Putamen (tissue), 1 donor: Measurements from ENCODE around the gene HELT.

Source experiments
- DNase-seq: peaks from one replicate; pipeline ENCODE4 v3.0.0-alpha.2; 2016; ENCODE audit warnings: low spot score

Gene HELT

DNA sequence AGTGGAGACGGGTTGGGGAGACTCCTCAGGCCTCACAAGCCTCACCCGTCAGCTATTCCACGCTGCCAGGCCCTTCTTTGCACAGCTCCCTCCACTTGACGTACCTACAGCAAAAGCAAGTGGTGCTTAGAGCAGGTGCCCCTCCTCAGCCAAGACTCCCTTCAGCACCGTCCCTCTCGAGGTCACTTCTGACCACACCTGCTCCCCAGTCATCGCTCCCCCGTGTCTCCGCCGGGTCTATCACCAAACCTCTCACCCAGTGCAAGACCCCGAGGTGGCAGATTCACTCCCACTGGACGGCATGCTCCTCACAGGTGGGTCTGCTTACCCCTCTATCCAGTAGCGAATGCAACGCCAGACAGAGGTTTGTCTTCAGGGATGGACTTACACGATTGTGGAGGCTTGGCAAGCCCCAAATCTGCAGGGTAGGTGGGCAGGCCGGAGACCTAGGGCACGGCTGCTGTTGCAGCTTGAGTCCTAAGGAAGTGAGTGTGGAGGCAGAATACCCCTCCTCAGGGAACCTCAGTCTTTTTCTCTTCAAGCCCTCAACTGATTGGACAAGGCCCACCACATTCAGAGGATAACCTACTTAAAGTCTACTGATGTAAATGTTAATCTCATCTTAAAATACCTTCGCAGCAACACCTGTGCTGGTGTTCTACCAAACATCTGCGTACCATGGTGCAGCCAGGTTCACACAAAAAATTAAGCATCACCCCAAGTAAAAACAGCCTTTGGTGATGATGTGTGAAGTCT lies 14.5 kb upstream of the HELT start:
- no peak for DNase-seq

DNA sequence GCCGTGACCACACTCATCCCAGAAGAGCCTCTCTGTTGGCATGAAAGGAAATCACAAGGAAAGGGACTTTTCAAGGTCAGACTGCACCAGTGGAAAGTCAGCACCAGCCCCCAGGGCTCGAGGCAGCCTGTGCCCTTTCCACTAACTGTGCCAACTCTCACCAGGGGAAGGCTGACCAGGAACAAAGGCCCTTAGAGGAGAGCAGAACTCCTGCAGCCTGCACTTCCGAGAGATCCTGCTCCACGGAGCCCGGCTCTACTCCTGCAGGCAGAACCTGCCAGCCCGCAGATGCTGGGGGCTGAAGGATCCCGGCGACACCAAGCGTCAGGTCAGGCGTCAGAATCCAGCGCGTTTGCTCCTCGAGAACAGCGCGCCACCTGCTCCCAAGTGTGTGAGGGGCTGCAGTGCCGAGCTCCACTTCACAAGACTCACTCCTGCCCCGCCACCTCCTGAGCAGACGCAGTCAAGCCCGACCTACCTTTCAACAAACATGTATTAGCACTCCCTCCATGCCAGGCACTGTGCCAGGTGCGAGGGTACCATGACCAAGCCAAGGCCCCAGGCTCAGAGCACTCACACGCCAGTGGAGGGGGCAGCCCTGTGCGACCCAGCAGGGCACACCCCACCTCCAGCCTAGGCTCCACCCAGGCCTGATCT lies 13.6 kb upstream of the HELT start:
- no peak for DNase-seq

DNA sequence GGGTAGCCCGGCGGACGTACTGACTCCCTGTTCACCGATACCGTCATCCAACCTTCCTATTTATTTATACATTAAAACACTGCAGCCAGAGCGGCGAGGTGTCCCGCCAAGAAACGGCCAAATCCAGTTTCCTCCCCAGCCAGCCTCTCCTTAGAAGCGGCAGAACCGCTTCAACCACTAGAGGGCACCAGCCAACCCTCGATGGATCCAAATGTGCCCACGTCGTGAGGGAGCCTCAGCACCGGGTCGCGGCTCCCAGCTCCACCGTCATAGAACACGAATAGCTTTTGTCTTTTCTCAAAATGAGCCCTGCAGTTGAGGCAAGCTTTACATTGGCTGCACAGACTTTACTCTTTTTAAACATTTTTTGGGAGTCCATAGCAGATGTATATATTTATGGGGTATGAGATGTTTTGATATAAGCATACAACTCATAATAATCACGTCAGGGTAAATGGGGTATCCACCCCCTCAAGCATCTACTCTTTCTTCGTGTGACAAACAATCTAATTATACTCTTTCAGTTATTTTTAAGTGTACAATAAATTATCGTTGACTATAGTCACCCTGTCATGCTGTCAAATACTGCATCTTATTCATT lies 13.0 kb upstream of the HELT start:
- DNase-seq, result peak; percentile 65

DNA sequence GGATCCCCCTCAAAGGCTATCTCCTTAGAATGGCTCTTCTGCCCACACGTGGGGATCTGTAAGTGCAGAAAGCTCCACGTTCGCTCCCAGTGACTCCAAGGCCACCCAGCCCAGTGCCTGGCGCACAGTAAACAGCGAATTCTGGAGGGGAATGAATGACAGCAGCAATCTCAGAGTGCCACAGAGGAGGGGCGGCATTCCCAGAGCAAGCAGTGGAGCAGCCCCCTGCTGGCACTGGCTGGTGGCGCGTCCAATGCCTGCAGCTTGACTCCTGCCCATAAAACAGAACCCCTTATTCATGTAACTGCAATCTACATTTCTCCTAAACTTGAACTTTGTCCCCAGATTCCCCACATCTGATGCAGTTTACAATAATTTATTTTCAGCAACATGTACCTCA lies 6.9 kb upstream of the HELT start:
- DNase-seq, result no peak

DNA sequence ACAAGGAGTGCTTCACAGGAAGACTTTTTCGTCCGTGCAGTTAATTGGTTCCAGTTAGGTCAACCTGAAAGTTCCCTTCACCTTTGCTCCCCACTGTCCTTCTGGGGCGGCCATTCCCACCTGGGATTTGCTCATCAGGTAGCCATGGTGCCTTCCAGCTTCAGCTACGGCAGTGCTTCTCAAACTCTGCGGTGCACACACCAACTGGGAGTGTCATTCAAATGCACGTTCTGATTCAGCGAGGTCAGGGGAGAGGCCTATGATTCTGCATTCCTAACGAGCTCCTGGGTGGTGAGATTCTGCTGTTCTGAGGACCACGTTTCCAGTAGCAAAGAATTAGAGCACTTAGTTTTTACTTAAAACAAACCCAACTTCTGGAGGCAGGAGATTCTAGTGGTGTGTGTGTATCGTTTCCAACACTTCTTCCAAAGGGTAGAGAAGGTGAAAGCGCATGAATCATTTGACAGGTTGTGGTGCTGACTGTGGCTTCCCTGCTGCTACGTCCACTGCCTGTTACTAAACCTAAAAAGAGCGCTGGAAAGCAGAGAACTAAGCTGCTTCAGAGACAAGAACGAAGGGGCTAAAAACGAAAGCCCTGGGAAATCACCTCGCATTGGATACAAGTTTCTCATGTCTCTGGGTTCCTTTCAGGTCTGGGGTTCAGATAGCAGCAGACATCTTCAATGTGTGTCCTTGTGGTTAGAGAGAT lies 4.7 kb upstream of the HELT start:
- no peak for DNase-seq

DNA sequence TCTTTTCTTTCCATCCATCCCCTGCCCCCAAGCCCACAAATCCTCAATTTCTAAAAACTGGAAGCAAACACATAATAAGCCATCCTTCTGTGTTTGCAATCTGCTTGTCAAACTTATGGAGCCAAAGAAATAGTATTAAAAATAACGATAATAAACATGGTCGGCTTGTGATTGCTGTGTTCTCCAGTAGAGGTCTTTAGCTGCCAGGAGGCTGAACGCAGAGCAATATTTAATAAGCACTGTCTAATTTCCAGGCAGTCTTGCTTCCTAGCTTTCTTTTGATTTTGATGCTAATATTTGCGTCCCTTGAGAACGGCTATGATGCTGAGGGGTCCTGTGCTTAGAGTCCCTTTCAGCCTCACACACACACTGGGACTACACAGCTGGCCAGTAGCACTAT lies 3.2 kb upstream of the HELT start:
- DNase-seq, result no peak

DNA sequence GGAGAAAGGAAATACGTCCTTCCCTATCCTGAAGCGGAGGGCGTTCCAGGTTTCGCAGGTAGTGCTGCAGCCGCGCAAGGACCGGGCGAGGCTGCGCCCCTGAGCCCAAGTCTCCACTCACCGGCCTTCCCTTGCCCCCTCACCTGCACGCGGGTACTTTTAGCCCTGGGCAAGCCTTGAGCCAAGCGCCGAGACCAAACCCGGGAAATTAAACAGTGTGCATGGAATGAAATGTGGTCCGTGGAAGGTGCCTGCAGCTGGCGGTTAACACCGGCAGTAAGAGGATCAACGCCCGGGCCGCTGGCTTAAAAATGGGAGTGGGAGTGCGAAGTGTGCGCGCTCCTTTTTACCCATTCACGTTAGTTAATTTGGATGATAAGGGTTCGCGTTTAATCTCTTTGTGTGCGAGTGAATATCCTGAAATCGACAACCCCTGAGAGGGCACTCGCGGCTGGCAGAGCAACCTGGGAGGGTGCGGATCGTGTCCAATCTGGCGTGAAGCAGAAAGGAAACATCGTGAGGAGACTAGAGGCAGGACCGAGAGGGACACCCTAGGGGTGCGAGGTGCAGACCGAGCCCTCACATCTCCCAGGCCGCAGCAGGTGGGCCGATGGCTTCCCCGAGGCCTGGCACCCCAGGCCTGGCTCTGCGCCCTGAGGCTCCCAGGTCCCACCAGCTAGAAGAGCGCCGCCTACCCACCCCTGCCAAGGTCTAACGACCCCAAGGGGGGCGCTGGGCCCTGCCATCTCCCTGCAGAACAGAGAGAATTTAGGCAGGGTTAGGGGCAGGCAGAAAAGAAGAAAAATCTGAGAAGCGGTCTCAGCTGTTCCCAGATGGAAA lies 2.0 kb upstream of the HELT start:
- DNase-seq, result no peak

DNA sequence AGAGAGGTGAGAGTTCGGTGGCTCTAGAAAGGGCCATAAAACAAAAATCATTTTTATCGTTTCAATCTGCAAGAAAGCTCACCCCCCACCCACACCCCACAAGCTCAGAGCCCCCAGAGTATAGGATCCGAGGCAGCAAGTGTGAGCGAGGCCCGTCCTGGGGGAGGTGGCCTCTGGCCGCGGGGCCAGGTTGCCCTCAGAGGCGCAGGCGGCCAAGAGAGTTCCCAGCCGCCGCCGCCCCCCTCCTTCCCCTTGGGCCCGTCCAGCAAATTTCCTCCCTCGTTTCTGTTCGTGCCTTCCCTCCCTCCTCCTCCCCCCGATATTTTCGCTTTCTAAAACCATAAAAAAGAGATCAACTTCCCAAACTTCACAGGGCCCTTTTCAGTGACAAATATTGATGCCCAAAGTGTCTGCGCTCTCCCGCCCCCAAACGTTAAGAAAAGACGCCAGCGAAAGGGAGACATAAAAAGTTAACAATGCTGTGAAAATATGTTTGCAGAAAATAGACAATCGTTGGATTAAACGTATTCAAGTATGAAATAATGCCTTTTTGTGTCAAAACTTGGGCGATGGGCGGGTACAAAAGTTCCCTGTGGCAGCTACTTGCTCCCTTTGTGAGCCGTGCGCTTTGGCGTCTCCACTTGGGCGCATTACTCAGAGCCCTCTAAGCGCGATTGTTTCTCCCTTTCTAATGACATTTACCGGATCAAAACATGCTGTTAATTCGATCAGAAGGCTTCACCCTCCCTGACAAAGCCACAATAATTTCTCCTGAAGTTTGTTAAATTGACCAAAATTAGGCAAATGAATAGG lies 1.1 kb upstream of the HELT start:
- no peak for DNase-seq

DNA sequence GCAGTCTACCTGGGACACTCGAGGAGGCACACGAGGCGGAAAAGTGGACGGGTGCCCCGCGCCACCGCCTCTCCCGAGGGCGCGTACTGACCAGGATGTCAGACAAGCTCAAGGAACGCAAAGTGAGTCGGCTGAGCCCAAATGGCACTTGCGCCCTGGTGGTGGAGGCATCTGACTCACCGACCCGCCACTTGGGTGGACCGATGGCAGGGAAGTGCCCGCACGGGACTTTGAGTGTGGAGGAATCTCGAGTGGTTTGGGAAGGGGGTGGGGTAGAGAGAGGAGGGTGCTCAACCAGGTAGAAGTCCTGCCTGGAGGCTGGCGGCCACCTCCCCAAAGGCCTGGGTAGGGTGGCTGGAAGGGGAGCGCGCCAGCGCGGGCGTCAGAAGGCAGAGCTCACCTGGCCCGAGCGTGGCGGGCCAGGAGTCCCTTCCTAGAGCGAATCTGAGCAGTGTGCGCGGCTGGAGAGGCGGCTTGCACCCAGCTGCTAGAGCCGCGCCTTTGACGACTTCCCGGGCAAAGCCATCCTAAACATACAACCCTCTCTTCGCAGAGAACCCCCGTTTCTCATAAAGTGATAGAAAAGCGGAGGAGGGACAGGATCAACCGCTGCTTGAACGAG lies 655 bp downstream of the HELT start:
- no peak for DNase-seq

DNA sequence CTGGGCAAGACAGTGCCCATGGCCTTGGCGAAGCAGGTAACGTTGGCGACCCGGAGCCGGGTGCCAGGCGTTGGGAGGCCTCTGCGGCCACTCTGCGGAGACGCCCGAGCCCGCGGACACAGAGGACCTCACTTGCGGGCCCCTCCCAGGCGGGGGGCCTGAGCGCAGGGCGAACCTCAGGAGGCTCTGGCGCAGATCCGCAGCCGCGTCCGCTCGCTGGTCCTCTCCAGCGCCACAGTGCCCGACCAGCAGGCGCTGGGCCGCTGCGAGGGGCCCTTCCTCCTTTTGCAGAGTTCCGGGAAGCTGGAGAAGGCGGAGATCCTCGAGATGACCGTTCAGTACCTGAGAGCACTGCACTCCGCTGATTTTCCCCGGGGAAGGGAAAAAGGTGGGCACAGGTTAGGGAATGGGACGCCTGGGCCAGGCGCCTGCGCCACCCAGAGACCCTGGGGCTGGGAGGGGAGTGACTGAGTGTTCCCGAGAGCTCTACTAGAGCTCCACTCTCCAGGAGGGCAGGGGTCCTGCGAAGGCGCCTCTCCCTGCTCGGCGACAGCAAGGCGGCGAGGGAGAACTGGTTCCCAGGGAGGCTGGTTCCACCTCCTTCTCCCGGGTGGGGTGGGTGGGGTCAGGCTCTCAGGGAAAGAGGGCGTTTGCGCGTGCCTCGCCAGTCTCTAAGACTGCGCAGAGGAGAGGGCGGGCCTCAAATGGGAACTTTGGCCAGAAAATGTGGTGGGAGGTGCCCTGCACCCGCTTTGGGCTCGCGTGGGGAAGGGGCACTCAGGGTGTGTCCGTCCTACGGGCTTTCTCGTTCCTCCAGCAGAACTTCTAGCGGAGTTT lies 1.4 kb downstream of the HELT start:
- DNase-seq, result no peak

DNA sequence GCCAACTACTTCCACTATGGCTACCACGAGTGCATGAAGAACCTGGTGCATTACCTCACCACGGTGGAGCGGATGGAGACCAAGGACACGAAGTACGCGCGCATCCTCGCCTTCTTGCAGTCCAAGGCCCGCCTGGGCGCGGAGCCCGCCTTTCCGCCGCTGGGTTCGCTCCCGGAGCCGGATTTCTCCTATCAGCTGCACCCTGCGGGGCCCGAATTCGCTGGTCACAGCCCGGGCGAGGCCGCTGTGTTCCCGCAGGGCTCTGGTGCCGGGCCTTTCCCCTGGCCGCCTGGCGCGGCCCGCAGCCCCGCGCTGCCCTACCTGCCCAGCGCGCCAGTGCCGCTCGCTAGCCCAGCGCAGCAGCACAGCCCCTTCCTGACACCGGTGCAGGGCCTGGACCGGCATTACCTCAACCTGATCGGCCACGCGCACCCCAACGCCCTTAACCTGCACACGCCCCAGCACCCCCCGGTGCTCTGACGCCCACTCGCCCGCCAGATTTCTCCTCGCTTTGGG lies 2.1 kb downstream of the HELT start:
- DNase-seq, result no peak

DNA sequence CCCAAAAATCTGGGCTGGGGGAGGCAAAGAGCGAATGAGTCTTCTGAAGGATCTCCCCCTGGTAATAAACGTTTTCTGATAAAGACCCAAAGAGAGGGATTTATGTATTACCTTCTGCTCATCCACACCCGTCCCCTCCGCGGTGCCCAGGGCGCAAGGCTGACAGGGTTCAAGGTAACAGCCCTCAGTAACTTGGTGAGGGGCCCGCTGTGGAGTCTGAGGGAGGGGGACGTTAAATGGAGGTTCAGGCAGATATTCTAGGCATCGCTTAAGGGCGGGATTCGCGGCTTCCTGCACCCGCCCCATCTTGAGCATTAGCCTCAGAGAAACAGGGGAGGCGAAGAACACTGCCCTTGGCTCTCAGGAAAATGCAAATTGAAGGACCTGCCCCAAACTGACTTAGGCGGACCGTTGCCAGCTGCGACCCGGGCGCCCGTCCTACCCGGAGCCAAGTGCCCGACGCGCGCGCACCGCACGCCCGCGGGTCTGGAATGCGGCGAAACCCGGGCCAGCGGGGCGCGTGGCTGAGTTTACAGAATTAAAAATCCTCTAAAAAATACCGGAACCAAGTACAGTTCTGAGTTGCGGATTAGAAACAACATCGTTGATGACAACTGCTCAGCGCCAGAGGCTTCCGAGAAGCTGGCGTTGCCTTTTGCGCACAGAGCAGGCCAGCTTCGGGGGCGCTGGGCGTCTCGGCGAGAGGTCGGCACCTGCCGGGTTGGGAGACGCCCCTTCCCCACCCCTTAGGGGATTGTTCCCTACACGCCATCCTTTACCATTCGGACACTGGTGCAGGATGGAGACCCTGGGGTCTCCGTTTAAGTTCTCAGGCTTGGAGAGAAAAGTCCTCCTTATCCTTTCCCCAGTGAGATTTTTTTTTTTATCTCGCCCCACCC lies 2.8 kb downstream of the HELT start:
- no peak for DNase-seq

DNA sequence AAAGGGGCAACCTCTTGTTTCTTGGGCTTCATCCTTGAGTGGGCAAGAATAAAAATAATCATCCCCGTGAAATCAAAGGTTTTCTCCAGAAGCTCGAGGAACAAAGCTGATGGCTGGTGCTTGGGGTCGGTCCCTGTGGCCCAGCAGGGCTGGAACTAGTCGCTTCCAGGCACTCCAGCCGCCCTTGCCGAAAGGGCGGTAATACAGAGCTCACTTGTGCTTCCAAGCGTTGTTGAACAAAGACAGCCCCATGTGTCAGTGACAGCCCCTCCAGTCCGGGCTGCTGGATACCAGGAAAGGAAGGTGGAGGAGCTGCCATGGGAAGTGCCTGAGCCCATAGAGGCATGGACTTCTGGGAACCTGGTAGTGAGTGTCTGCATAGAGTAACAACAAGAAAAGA lies 5.2 kb downstream of the HELT start:
- no peak for DNase-seq

DNA sequence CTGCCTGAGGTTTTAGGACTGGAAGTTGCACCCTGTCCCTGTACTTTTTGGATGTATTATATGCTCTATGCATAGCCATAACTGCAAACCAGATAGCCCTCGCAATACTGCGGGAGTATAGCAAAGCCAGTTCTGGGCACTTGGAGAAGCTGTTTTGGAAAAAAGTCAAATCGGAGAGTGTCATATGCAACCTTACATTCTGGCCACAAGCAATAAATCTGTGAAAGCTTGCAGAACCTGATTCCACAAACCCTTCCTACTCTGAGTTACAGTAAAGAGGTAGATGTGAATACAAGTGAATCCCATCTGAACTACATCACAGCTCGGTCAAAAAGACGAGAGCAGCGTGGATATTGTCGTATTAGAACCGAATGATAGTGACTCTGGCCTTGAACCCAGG lies 10.3 kb downstream of the HELT start:
- DNase-seq, result no peak

DNA sequence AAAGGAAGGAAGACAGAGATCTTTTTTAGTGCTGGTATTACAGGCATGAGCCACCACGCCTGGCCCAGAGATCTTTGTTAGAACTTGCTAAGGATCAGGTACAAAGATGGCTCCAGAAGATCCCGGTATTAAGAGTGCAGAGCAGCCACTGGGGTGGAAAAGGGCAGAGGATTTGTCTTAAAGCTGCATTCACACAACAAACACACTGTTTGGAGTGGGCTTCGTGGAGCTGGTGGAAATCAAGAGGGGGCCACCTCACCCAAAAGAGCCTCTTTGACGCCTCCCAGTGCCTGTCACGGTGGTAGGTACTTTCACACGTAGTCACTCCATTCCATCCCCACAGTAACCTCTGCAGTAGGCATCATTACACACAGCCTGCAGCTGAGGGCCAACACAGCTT lies 13.3 kb downstream of the HELT start:
- DNase-seq, result no peak

DNA sequence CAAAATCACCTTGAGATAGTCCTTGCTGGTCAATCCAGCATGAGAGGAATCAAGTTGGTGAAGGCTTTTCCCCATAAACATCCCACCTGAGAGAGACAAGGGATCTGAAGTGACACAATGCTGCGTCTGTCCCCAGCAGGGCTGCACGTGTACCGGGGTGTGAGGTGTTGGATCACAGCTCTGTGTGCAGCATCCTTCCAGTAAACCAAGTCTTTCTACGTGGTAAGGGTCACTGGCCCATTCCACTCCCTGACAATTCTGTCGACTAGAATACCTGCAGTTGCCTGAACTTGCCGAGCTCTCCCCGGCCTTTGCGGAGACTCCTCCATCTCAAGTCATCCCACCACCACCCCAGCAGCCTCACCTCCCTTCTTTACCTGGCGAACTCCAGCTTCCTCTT lies 14.8 kb downstream of the HELT start:
- no peak for DNase-seq

DNA sequence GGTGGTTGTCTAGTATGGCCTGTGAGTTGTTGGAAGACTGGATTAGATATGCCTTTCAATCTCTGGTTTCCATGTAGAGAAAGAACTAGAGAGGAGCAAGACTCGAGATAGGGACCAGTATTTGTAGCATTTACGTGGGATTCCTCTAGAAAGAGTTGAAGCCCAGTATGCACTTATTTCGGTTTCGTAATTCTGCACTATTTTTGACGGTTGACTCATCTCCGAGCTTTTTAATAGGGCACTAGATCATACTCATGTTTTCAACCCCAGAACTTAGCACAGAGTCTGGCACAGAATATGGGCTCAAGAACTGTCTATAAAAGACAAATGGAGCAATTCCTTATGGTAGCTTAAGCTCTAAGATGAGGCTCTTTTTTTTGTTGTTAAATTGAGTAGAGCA lies 15.7 kb downstream of the HELT start:
- no peak for DNase-seq

DNA sequence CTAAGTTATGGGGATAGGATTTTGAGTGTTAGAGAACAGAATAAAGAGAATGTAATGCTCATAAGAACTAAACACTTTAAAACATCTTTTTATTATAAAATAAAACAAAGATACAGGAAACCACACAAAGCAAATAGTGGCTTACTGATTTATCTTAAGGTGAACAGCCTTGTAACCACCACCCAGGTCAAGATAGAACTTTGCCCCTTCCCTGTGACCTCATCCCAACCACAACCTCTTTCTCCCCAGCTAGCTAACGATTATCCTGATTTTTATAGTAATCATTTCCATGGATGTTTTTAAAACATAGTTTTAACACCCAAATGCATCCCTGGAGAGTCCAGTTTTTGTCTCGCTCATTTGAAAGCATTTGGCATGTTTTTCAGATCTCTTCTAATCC lies 17.0 kb downstream of the HELT start:
- DNase-seq, result no peak
